GM18498 (cell line): ENCODE results near the gene RNF113A.
"Not testable (repeated sequence)": the region's sequence is repeated elsewhere in the genome, so short reads cannot be mapped to it uniquely, and the experiment has no call there.

Experiments used
- ATAC-seq: cut with Tn5 transposase; IDR thresholded peaks from one replicate; pipeline ENCODE4 v1.9.1; 2021; ENCODE audit warnings: mild to moderate bottlenecking, moderate library complexity; ENCODE audit not compliant: unreplicated experiment

Gene RNF113A

DNA sequence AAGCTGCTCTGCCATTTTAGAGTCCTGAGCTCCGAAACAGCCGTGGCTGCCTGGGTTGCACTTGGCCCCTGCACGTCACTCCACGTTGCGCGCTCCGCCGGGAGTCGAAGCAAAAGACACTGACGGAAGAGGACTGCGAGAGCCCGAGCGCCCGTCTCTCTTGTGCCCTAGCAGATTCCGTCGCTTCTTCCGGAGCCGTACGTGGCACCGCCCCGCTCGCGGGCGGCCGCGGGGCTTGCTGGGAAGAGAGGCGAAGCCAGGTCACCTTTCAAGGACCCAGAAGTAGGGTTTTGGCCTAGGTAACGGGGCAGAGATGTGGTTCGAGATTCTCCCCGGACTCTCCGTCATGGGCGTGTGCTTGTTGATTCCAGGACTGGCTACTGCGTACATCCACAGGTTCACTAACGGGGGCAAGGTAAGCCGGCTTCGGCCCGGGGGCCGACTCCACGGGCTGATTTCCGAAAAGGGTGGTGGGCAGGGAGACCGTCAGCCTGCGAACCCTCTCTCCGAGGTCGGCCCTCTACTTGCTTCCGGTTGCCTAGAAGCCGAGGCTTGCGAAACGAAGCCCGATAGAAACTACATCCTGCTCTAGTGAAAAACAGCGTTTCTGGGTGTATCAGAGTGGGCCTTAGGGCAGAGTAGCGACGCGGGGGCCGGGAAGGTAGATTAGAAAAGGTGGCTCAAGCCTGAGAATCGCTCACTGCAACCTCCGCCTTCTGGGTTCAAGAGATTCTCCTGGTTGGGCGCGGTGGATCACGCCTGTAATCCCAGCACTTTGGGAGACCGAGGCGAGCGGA lies at the start of gene RNF113A, which contains the start of gene NDUFA1:
Gene RNF113A (minus strand): TSS at position 135 of the 797 bp plus-strand sequence. CDS start 120 bp downstream, at position 15.
Gene NDUFA1 (plus strand): TSS at position 234 of the 797 bp plus-strand sequence. CDS start 80 bp downstream, at position 314.
- peak; percentile 92 for ATAC-seq

GRCh38 chrX:119919835-119920585 lies 48.5 kb upstream of the RNF113A start:
- ATAC-seq, result no peak

DNA sequence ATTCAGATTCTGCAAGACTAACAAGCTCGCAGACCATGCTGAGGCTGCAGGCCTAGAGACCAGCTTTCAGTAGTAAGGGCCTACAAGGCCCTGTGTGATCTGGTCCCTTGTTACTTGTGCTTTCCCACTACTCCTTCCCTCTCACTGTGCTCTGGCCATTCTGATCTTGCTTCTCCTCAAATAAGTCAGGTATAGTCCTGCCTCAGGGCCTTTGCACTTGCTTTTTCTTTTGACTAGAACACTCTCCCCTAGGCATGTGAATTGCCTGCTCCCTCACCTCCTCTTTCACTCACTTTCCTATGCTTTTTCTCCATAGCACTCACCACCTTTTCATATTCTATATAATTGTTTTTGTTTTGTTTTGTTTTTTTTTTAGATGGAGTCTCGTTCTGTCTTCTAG lies 46.3 kb upstream of the RNF113A start:
- ATAC-seq, result no peak

DNA sequence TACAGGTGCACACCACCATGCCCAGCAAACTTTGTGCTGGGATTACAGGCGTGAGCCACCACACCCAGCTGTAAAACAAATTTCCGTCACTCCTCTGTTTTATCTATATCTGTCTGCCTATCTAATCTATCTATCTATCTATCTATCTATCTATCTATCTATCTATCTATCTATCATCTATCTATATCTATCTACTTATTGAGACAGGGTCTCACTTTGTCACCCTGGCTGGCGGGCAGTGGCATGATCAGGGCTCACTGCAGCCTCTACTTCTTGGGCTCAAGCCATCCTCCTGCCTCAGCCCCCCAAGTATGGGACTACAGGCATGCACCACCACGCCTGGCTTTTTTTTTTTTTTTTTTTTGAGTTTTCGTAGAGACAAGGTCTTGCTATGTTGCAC lies 44.8 kb upstream of the RNF113A start:
- ATAC-seq, result no peak

DNA sequence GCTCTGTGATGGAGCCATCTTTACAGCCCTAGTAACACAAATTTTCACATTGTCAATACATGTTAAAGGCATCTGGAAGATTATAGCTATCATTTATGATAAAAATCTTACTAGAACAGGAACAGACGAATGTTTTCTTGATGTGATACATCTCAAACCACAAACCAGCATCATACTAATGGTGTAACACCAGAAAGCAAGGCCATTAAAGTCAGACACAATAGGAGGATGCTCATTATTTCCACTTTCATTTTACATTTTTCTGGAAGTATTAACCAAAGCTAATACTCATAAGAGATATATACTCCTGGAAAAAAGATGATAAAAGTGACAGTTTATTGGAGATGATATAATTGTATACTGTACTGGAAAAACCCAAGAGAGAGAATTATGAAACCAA lies 29.4 kb upstream of the RNF113A start:
- no peak for ATAC-seq

GRCh38 chrX:119899125-119899524 lies 27.6 kb upstream of the RNF113A start:
- no peak for ATAC-seq

- no peak for ATAC-seq
These were observed 24.4 kb upstream of the RNF113A start, which contains the start of gene AKAP14 for GRCh38 chrX:119895843-119896326. Gene AKAP14, plus strand, starts transcription at chrX:119895893. Its CDS starts 7,331 bp downstream, at chrX:119903224.

GRCh38 chrX:119891961-119892692 lies 20.6 kb upstream of the RNF113A start:
- ATAC-seq, result not testable (repeated sequence)

DNA sequence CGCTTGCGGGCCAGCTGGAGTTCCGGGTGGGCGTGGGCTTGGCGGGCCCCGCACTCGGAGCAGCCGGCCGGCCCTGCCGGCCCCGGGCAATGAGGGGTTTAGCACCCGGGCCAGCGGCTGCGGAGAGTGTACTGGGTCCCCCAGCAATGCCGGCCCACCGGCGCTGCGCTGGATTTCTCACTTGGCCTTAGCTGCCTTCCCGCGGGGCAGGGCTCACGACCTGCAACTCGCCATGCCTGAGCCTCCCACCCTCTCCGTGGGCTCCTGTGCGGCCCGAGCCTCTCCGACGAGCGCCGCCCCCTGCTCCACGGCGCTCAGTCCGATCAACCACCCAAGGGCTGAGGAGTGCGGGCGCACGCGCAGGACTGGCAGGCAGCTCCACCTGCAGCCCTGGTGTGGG lies 19.1 kb upstream of the RNF113A start:
- ATAC-seq, result not testable (repeated sequence)

DNA sequence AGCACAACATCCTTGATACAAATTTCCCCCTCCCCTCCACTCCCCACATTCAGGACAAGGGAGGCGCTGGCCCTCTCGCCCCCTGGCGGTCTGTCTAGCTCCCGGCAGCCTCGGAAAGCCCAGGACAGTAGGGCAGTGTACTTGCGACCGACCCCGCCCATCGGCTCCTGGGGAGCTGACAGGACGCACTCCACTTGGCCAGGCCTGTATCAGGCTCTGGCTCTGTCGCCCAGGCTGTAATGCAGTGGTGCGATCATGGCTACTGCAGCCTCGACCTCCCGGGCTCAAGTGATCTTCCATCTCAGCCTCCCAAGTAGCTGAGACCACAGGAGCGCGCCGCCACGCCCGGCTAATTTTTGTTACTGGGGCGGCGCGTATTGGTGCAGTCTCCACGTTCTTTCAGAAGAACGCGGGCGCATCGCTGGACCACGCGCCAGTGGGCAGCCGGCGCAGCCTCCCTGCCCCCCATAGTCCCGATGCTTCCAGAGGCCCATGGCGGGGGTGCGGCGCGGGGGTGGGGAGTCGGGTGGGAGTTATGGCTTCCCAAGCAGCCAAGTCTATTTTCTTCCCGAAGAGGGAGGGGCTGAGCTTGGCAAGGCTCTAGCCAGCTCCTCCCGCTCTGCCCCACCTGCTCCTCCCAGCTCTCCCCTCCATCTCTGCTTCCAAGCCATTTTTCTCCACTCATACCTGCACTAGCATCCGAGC lies 16.3 kb upstream of the RNF113A start:
- ATAC-seq, result peak; percentile 81

GRCh38 chrX:119885554-119886428 lies 14.3 kb upstream of the RNF113A start:
- no peak for ATAC-seq

- ATAC-seq, result peak; percentile 69
These were observed 9.3 kb upstream of the RNF113A start for GRCh38 chrX:119880552-119881437.

- no peak for ATAC-seq
These were observed 8.5 kb upstream of the RNF113A start for GRCh38 chrX:119880076-119880475.

DNA sequence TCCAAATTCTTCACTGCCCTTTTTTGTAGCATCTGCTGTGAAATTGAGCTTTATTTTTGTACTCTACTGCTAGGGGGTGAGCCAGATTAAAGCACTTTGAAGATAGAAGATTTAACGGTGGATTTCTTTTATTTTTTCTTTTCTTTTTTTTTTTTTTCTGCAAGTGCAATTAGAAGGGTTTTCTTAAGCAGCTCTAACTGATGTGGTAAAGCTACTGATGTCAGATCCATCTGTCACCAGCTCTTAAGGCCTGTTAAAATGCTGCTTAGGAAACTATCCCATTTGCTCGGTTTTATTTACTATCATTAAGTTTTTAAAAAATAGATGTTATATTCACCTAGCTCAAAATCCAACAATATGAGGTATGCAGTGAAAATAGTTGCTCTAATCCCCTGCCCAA lies 7.2 kb upstream of the RNF113A start:
- no peak for ATAC-seq

- ATAC-seq, result peak; percentile 43
These were observed 311 bp downstream of the RNF113A start for GRCh38 chrX:119871245-119871598.

- peak; percentile 13 for ATAC-seq
These were observed 854 bp downstream of the RNF113A start for GRCh38 chrX:119870626-119871131.

DNA sequence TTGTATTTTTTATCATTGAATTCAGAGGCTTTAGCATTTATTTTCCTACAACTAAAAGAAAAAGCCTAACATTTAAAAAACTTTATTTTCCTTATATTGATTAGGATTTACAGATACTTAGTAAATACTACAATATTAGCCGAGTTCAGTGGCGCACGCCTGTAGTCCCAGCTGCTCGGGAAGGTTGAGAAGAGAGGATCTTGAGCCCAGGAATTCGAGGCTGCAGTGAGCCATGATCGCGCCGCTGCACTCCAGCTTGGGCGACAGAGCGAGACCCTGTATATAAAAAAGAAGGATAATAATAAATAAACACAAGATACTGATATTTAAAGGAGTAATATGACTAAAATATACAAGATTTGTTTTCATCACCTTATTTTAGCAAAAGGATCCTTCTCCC lies 18.1 kb downstream of the RNF113A start:
- ATAC-seq, result no peak
